HCT116 (cell line): Measurements from ENCODE around the gene FAIM2. TPM values are rescaled to one million over a fixed set of nuclear protein-coding genes. Genes with fewer than 3 reads are reported as not detected.

Experiments
- ATAC-seq: fragments of 200-7000 bp; cut with Tn5 transposase; 2 replicates; pipeline ENCODE4 v1.9.1; 2020; ENCODE audit warnings: mild to moderate bottlenecking, moderate library complexity
- BruUV-seq: library from RNA; stranded (reverse); fragments of 400-500 nt; replicated peaks from 2 replicates; lab custom pipeline; 2021; lab: Mats Ljungman, UMichigan
- CTCF ChIA-PET: fragments of 300-600 bp; sonication (Branson Sonifier 250); formaldehyde crosslinking; loops from one replicate; lab custom pipeline; 2021; ENCODE audit warnings: antibody characterized with exemption; lab: Charles Lee
- POLR2A ChIA-PET: fragments of 300-600, 350-600 bp; sonication (Branson Sonifier 250); formaldehyde crosslinking; loops from one replicate; lab custom pipeline; 2021; ENCODE audit warnings: antibody characterized with exemption; lab: Charles Lee
- RAD21 ChIA-PET, 2 experiments: fragments of 300-600 bp; sonication (Branson Sonifier 250); formaldehyde crosslinking; loops; one replicate each; lab custom pipeline; 2023; ENCODE audit warnings: low total read pairs in 2 of 2; ENCODE audit not compliant: uncharacterized antibody in 2 of 2, unreplicated experiment in 2 of 2, low non-redundant PET in 1 of 2; lab: Charles Lee
- DNase-seq: peaks from one replicate; pipeline ENCODE4 v3.0.0-alpha.2; 2010; ENCODE audit warnings: low read depth, low spot score
- H2AFZ ChIP-seq: fragments of 200-600 bp; shearing (Covaris generic), sonication (generic); 2 replicates; pipeline ENCODE4 v1.6.1; 2017; ENCODE audit warnings: low read depth, mixed run types, mixed read lengths, antibody characterized with exemption, low read length; ENCODE audit not compliant: poor library complexity, severe bottlenecking
- H3K27ac ChIP-seq: 2 replicates; pipeline ENCODE4 v1.5.1; 2012; ENCODE audit warnings: low read depth, low read length
- H3K27me3 ChIP-seq: fragments of 200-600 bp; sonication (generic); 2 replicates; pipeline ENCODE4 v1.6.1; 2016; ENCODE audit warnings: mixed run types, low read length, mixed read lengths; ENCODE audit not compliant: insufficient read depth
- H3K36me3 ChIP-seq, 2 experiments: fragments of 200-500 bp in 1 of 2; fragments of 200-600 bp in 1 of 2; sonication (Bioruptor generic) in 1 of 2; sonication (generic) in 1 of 2; 2 replicates each; pipeline versions ENCODE4 v1.5.1 to v1.6.1; 2014 to 2016; ENCODE audit warnings: low read length in 2 of 2, inconsistent platforms in 1 of 2, mixed read lengths in 1 of 2, mixed run types in 1 of 2; ENCODE audit not compliant: insufficient read depth in 2 of 2, control insufficient read depth in 1 of 2
- H3K4me1 ChIP-seq, 2 experiments: fragments of 200-600 bp in 1 of 2; sonication (generic) in 1 of 2; 2 replicates each; pipeline versions ENCODE4 v1.5.1 to v1.6.1; 2012 to 2017; ENCODE audit warnings: low read length in 2 of 2, inconsistent platforms in 1 of 2, mild to moderate bottlenecking in 1 of 2, mixed read lengths in 1 of 2, mixed run types in 1 of 2, moderate library complexity in 1 of 2; ENCODE audit not compliant: insufficient read depth in 2 of 2, control insufficient read depth in 1 of 2
- H3K4me2 ChIP-seq: fragments of 200-600 bp; sonication (generic); 2 replicates; pipeline ENCODE4 v1.6.1; 2017; ENCODE audit warnings: mixed run types, low read length, mixed read lengths
- H3K4me3 ChIP-seq, 2 experiments: fragments of 200-600 bp in 1 of 2; sonication (generic) in 1 of 2; replicated peaks in 1 of 2; 2 replicates each; pipeline ENCODE4 v1.5.1; 2011 to 2016; ENCODE audit warnings: low read length in 2 of 2, control low read depth in 1 of 2, low read depth in 1 of 2, mild to moderate bottlenecking in 1 of 2, mixed read lengths in 1 of 2, mixed run types in 1 of 2
- H3K79me2 ChIP-seq: fragments of 200-600 bp; sonication (generic); 2 replicates; pipeline ENCODE4 v1.6.1; 2017; ENCODE audit warnings: mild to moderate bottlenecking, mixed run types, low read length, moderate library complexity, mixed read lengths; ENCODE audit not compliant: insufficient read depth
- H3K9ac ChIP-seq: fragments of 200-600 bp; sonication (generic); 2 replicates; pipeline ENCODE4 v1.6.1; 2016; ENCODE audit warnings: low read length, mixed read lengths
- H3K9me2 ChIP-seq: fragments of 200-600 bp; sonication (generic), shearing (Covaris generic); 2 replicates; pipeline ENCODE4 v1.6.1; 2017; ENCODE audit warnings: mixed run types, mild to moderate bottlenecking, moderate library complexity; ENCODE audit not compliant: insufficient read depth
- H3K9me3 ChIP-seq, 2 experiments: fragments of 200-500 bp in 1 of 2; fragments of 200-600 bp in 1 of 2; sonication (Bioruptor generic) in 1 of 2; sonication (generic) in 1 of 2; 2 replicates each; pipeline ENCODE4 v1.6.1; 2014 to 2017; ENCODE audit warnings: low read length in 2 of 2, mixed read lengths in 2 of 2, inconsistent platforms in 1 of 2, low read depth in 1 of 2, mild to moderate bottlenecking in 1 of 2, mixed run types in 1 of 2, moderate library complexity in 1 of 2; ENCODE audit not compliant: control insufficient read depth in 1 of 2, insufficient read depth in 1 of 2
- H4K20me1 ChIP-seq: fragments of 200-600 bp; sonication (generic), shearing (Covaris generic); 2 replicates; pipeline ENCODE4 v1.6.1; 2017; ENCODE audit warnings: mixed run types, mild to moderate bottlenecking, moderate library complexity; ENCODE audit not compliant: insufficient read depth
- ATF3 ChIP-seq: IDR thresholded peaks from 2 replicates; pipeline ENCODE4 v1.6.1; 2012
- CEBPB ChIP-seq: IDR thresholded peaks from 2 replicates; pipeline ENCODE4 v1.6.1; 2012; ENCODE audit warnings: low read depth
- CTCF ChIP-seq, 3 experiments: fragments of 200-600 bp in 1 of 3; sonication (generic) in 1 of 3; IDR thresholded peaks in 2 of 3; conservative IDR thresholded peaks in 1 of 3; 2 replicates each; pipeline ENCODE4 v1.5.1; 2012 to 2017; ENCODE audit warnings: low read depth in 2 of 3, low read length in 2 of 3, antibody characterized with exemption in 1 of 3, borderline replicate concordance in 1 of 3, control low read depth in 1 of 3, mild to moderate bottlenecking in 1 of 3, mixed read lengths in 1 of 3, mixed run types in 1 of 3, moderate library complexity in 1 of 3; ENCODE audit not compliant: insufficient read depth in 1 of 3
- EGR1 ChIP-seq: IDR thresholded peaks from 2 replicates; pipeline ENCODE4 v1.6.1; 2012; ENCODE audit warnings: low read depth
- EZH2 ChIP-seq: fragments of 200-600 bp; sonication (generic); IDR thresholded peaks from 2 replicates; pipeline ENCODE4 v1.6.1; 2017; ENCODE audit warnings: antibody characterized with exemption, mixed run types
- EZH2phosphoT487 ChIP-seq: fragments of 200-600 bp; IDR thresholded peaks from 2 replicates; pipeline ENCODE4 v1.6.1; 2018; ENCODE audit warnings: antibody characterized with exemption, borderline replicate concordance
- JUND ChIP-seq: IDR thresholded peaks from 2 replicates; pipeline ENCODE4 v1.6.1; 2012
- POLR2A ChIP-seq: IDR thresholded peaks from 2 replicates; pipeline ENCODE4 v1.7.0; 2011; ENCODE audit warnings: borderline replicate concordance; ENCODE audit not compliant: insufficient read depth, insufficient read length; ENCODE audit errors: extremely low read depth
- POLR2AphosphoS5 ChIP-seq: IDR thresholded peaks from 2 replicates; pipeline ENCODE4 v1.6.1; 2011; ENCODE audit warnings: mild to moderate bottlenecking, low read depth, low read length, moderate library complexity
- RAD21 ChIP-seq: IDR thresholded peaks from 2 replicates; pipeline ENCODE4 v1.6.1; 2012; ENCODE audit warnings: low read depth, mild to moderate bottlenecking
- SIN3A ChIP-seq: IDR thresholded peaks from 2 replicates; pipeline ENCODE4 v1.6.1; 2012; ENCODE audit warnings: low read depth
- SP1 ChIP-seq: IDR thresholded peaks from 2 replicates; pipeline ENCODE4 v1.6.1; 2012; ENCODE audit warnings: low read depth
- ZBTB33 ChIP-seq: IDR thresholded peaks from 2 replicates; pipeline ENCODE4 v1.6.1; 2011; ENCODE audit warnings: mild to moderate bottlenecking, low read length, moderate library complexity; ENCODE audit not compliant: insufficient replicate concordance; ENCODE audit errors: extremely low read depth
- ZFX ChIP-seq: fragments of 450-650 bp; IDR thresholded peaks from 2 replicates; pipeline ENCODE4 v1.6.1; 2017
- ZNF274 ChIP-seq: fragments of 200-500 bp; sonication (Bioruptor generic); IDR thresholded peaks from 2 replicates; pipeline ENCODE4 v1.6.1; 2014; ENCODE audit warnings: mild to moderate bottlenecking, low read depth, low read length, inconsistent platforms
- intact Hi-C: fragments of 100-400 bp; cut with micrococcal nuclease; formaldehyde crosslinking; loops from 2 replicates; pipeline ENCODE4 v1.10.0; 2022
- total RNA-seq: library from RNA; stranded (reverse); gene quantifications from one replicate; pipeline ENCODE4 v1.2.1, GENCODE V29; 2021; ENCODE audit not compliant: unreplicated experiment

Gene FAIM2
- total RNA-seq, 1 experiment from 2014 or later = not detected

- DNase-seq = no peak
- Histone ChIP-seq H3K9me2 (no peaks in the 10 kb centered on the region; the same call in 1 of the 2 replicates), H3K79me2 (no peaks in the 10 kb centered on the region), H3K36me3 (no peaks in the 10 kb centered on the region), H3K27me3 (no peaks in the 10 kb centered on the region), H3K9me3 (no peaks in the 10 kb centered on the region), H3K4me3 (no peak overlapping the region), H3K27ac (no peak overlapping the region), H3K4me1 (peaks cover 5 to 23% of the 10 kb centered on the region in 2 experiments; a peak in 3 of 4 replicates), H3K4me2 (no peak overlapping the region), H3K9ac (no peak overlapping the region), H4K20me1 (no peaks in the 10 kb centered on the region), H2AFZ (no peak overlapping the region)
- RAD21 ChIA-PET = no interaction called here
- no peak for ATAC-seq
- intact Hi-C loops = no loop called here
- TF ChIP-seq EZH2phosphoT487 (no peak), ZBTB33 (no peak), SIN3A (no peak), CTCF (IDR thresholded peaks at IDR 0.05 in 2 of 3, conservative IDR thresholded peaks at IDR 0.05 in 1 of 3; ENCODE audit: borderline replicate concordance in 1 of 3, insufficient read depth in 1 of 3, low read depth in 2 of 3, low read length in 2 of 3) (no peak), ZNF274 (no peak), SP1 (no peak), POLR2AphosphoS5 (no peak), ZFX (no peak), EZH2 (no peak), JUND (no peak), EGR1 (no peak), ATF3 (no peak), RAD21 (no peak), CEBPB (no peak), POLR2A (no peak)
- CTCF ChIA-PET = no interaction called here
- POLR2A ChIA-PET = no interaction called here
- BruUV-seq = no TSS peak
Observed at GRCh38 chr12:49825360-49825970, 78.2 kb downstream of the FAIM2 start.
